Fibroblast of skin of right quadriceps (primary cell): ENCODE data around the gene GPC2.
A peak's percentile ranks its signal among the peaks of the same experiment; 100 is the strongest.

ENCODE experiments used
- DNase-seq: peaks from one replicate; pipeline ENCODE4 v3.0.0-alpha.2; 2013

The GPC2 gene

GRCh38 chr7:100169147-100169850 is 7.9 kb downstream of the GPC2 start:
- DNase-seq: no peak

- no peak for DNase-seq
Observed at GRCh38 chr7:100167912-100168323, 9.3 kb downstream of the GPC2 start.

GRCh38 chr7:100166970-100167911 is 9.9 kb downstream of the GPC2 start:
- DNase-seq: no peak

GRCh38 chr7:100166317-100166940 is 10.8 kb downstream of the GPC2 start:
- DNase-seq: no peak

GRCh38 chr7:100163871-100164270 is 13.3 kb downstream of the GPC2 start:
- no peak for DNase-seq

GRCh38 chr7:100163006-100163531 is 14.1 kb downstream of the GPC2 start:
- DNase-seq: no peak

- DNase-seq: no peak
Observed at GRCh38 chr7:100160067-100160466, 17.1 kb downstream of the GPC2 start.

GRCh38 chr7:100159099-100159623 is 18.0 kb downstream of the GPC2 start:
- DNase-seq: no peak

GRCh38 chr7:100158229-100159098 is 18.7 kb downstream of the GPC2 start, which contains the start of gene TRAPPC14:
TRAPPC14 (minus strand) TSS chr7:100158723; CDS start chr7:100158499, 224 bp downstream.
- peak; percentile 80 for DNase-seq

- DNase-seq: no peak
Observed at GRCh38 chr7:100157334-100158228, 19.6 kb downstream of the GPC2 start.

GRCh38 chr7:100157069-100157333 is 20.2 kb downstream of the GPC2 start:
- DNase-seq: no peak

GRCh38 chr7:100156331-100157068 is 20.7 kb downstream of the GPC2 start:
- DNase-seq: no peak

GRCh38 chr7:100155553-100156317 is 21.4 kb downstream of the GPC2 start:
- no peak for DNase-seq

- DNase-seq: no peak
Observed at GRCh38 chr7:100154651-100155491, 22.3 kb downstream of the GPC2 start.

- no peak for DNase-seq
Observed at GRCh38 chr7:100153708-100154535, 23.3 kb downstream of the GPC2 start.

- no peak for DNase-seq
Observed at GRCh38 chr7:100152937-100153666, 24.1 kb downstream of the GPC2 start.

GRCh38 chr7:100152404-100152803 is 24.8 kb downstream of the GPC2 start:
- no peak for DNase-seq
